ENCODE measurements around the gene P2RX7. TPM values are rescaled to one million over a fixed set of nuclear protein-coding genes. Genes with fewer than 3 reads are reported as not detected.
A peak's percentile ranks its signal among the peaks of the same experiment; 100 is the strongest.

P2RX7 gene
- total and polyA plus RNA-seq, 9 of the 15 experiments (the other 6 are each of a cell fraction or from before 2014, with no cell fraction given), result 0.04 to 0.65 (median 0.30) TPM

DNA sequence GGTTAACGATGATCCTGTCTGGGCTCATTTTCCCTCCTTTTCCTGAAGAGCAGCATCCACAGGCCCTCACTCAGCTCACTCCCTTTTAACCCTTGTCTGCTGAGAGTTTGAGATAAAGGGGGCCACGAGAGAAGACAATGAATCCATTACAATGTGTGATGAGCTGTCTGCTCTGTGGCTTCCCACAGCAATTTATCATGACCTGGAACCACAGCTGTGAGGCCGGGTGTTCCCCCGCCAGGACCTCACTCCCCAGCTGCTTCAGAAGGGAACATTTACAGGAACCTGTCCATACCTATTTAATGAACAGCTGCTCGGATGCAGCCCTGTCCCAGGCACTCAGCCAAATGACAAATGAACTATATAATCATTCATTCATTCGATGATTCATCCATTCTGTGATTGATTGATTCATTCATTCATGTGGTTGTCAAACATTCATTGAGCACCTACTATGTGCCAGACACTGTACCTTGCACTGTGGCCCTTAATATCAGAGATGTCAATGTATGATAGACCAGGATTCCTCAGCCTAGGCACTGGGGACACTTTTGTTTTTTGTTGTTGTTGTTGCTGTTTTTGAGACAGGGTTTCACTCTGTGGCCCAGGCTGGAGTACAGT, 18.5 kb upstream of the P2RX7 start (continued):
- TF ChIP-seq BACH1 (tag; IDR thresholded peaks at IDR 0.05) (no peak), TAF15 (IDR thresholded peaks at IDR 0.05; ENCODE audit: low read depth, low read length) (no peak), CBX1 (IDR thresholded peaks at IDR 0.05; ENCODE audit: low read depth) (no peak), LEF1 (IDR thresholded peaks at IDR 0.05) (no peak), LCOR (CRISPR knock-in tag; IDR thresholded peaks at IDR 0.05) (no peak; the same call in 1 of the 2 replicates), ZNF24 (IDR thresholded peaks at IDR 0.05) (peak; percentile 72; the same call in 1 of the 2 replicates), RFX7 (CRISPR knock-in tag; IDR thresholded peaks at IDR 0.05) (no peak), NRF1 (conservative IDR thresholded peaks at IDR 0.05 in 1 of 2, IDR thresholded peaks at IDR 0.05 in 1 of 2) (no peak), HNRNPUL1 (IDR thresholded peaks at IDR 0.05; ENCODE audit: low read length) (no peak), NR2C2 (CRISPR knock-in tag; IDR thresholded peaks at IDR 0.05) (0 out of 2 replicates have a peak, but pooled peaks have one; percentile 24), NR2C2 (tag; IDR thresholded peaks at IDR 0.05) (no peak), CBFA2T2 (conservative IDR thresholded peaks at IDR 0.05) (peak; percentile 71), ZNF586 (CRISPR knock-in tag; conservative IDR thresholded peaks at IDR 0.05) (no peak), SNIP1 (IDR thresholded peaks at IDR 0.05; ENCODE audit: low read depth) (no peak), PRPF4 (IDR thresholded peaks at IDR 0.05; ENCODE audit: insufficient read depth, low read depth, low read length, poor library complexity, severe bottlenecking) (no peak)
- TF ChIP-seq, protein P1, sequence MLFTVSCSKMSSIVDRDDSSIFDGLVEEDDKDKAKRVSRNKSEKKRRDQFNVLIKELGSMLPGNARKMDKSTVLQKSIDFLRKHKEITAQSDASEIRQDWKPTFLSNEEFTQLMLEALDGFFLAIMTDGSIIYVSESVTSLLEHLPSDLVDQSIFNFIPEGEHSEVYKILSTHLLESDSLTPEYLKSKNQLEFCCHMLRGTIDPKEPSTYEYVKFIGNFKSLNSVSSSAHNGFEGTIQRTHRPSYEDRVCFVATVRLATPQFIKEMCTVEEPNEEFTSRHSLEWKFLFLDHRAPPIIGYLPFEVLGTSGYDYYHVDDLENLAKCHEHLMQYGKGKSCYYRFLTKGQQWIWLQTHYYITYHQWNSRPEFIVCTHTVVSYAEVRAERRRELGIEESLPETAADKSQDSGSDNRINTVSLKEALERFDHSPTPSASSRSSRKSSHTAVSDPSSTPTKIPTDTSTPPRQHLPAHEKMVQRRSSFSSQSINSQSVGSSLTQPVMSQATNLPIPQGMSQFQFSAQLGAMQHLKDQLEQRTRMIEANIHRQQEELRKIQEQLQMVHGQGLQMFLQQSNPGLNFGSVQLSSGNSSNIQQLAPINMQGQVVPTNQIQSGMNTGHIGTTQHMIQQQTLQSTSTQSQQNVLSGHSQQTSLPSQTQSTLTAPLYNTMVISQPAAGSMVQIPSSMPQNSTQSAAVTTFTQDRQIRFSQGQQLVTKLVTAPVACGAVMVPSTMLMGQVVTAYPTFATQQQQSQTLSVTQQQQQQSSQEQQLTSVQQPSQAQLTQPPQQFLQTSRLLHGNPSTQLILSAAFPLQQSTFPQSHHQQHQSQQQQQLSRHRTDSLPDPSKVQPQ (CRISPR knock-in tag; IDR thresholded peaks at IDR 0.05; ENCODE audit: borderline replicate concordance), result no peak
- TF ChIP-seq, protein P2, sequence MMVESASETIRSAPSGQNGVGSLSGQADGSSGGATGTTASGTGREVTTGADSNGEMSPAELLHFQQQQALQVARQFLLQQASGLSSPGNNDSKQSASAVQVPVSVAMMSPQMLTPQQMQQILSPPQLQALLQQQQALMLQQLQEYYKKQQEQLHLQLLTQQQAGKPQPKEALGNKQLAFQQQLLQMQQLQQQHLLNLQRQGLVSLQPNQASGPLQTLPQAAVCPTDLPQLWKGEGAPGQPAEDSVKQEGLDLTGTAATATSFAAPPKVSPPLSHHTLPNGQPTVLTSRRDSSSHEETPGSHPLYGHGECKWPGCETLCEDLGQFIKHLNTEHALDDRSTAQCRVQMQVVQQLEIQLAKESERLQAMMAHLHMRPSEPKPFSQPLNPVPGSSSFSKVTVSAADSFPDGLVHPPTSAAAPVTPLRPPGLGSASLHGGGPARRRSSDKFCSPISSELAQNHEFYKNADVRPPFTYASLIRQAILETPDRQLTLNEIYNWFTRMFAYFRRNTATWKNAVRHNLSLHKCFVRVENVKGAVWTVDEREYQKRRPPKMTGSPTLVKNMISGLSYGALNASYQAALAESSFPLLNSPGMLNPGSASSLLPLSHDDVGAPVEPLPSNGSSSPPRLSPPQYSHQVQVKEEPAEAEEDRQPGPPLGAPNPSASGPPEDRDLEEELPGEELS (CRISPR knock-in tag; IDR thresholded peaks at IDR 0.05; ENCODE audit: borderline replicate concordance), result no peak
- TF ChIP-seq, protein P3, sequence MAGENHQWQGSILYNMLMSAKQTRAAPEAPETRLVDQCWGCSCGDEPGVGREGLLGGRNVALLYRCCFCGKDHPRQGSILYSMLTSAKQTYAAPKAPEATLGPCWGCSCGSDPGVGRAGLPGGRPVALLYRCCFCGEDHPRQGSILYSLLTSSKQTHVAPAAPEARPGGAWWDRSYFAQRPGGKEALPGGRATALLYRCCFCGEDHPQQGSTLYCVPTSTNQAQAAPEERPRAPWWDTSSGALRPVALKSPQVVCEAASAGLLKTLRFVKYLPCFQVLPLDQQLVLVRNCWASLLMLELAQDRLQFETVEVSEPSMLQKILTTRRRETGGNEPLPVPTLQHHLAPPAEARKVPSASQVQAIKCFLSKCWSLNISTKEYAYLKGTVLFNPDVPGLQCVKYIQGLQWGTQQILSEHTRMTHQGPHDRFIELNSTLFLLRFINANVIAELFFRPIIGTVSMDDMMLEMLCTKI (IDR thresholded peaks at IDR 0.05; ENCODE audit: partially characterized antibody), result no peak
- TF ChIP-seq, protein P4, sequence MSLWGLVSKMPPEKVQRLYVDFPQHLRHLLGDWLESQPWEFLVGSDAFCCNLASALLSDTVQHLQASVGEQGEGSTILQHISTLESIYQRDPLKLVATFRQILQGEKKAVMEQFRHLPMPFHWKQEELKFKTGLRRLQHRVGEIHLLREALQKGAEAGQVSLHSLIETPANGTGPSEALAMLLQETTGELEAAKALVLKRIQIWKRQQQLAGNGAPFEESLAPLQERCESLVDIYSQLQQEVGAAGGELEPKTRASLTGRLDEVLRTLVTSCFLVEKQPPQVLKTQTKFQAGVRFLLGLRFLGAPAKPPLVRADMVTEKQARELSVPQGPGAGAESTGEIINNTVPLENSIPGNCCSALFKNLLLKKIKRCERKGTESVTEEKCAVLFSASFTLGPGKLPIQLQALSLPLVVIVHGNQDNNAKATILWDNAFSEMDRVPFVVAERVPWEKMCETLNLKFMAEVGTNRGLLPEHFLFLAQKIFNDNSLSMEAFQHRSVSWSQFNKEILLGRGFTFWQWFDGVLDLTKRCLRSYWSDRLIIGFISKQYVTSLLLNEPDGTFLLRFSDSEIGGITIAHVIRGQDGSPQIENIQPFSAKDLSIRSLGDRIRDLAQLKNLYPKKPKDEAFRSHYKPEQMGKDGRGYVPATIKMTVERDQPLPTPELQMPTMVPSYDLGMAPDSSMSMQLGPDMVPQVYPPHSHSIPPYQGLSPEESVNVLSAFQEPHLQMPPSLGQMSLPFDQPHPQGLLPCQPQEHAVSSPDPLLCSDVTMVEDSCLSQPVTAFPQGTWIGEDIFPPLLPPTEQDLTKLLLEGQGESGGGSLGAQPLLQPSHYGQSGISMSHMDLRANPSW (CRISPR knock-in tag; IDR thresholded peaks at IDR 0.05), result no peak
